ENCODE data around the gene AGAP5.
"Not testable (repeated sequence)": the region's sequence is repeated elsewhere in the genome, so short reads cannot be mapped to it uniquely, and the experiment has no call there.

The AGAP5 gene

GRCh38 chr10:73697675-73698159 is at the start of gene AGAP5:
Gene AGAP5 (minus strand): TSS chr10:73698109. CDS start chr10:73697755, 354 bp downstream.
- not testable (repeated sequence) for DNase-seq (ENCODE audit: low read depth in 2 of 2)

DNA sequence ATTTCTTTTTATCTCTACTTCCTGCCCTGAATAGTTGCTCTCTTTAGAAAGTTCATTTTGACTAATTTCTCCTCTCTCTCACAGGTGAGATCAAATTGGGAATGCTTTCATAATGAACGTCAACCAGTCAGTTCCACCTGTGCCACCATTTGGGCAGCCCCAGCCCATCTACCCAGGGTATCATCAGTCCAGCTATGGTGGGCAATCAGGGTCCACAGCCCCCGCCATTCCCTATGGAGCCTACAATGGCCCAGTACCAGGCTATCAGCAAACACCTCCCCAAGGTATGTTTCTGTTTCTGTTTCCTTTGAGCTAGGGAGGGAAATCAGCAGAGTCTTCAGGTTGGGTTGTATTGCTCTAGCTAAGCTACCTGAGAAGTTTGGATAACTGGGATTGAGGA is 48.8 kb upstream of the AGAP5 start:
- no peak for DNase-seq (ENCODE audit: low read depth in 2 of 2)

DNA sequence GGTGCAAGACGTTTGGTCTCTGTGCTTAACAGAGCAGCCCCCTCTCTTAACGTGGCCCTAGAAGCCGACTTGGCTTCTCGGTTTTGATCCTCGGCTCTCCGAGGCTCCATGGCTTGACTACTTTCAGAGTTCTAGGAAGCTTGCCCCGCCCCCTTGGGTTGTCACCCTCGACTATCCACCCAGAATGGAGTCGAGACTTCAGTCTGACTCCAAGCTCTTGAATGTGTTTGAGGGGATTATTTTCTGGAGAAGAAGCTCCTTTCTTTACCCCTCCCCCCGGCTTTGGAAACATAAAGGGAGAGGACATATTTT is 46.7 kb upstream of the AGAP5 start:
- DNase-seq (ENCODE audit: low read depth in 2 of 2), result peak in 1 of 2 donors; percentile 43

- peak; percentile 92 to 93 for DNase-seq (ENCODE audit: low read depth in 2 of 2)
Measured at GRCh38 chr10:73743905-73744663, 46.2 kb upstream of the AGAP5 start, which contains the start of gene SEC24C. Gene SEC24C (plus strand): TSS chr10:73744372. CDS start chr10:73746833, 2,461 bp downstream.

GRCh38 chr10:73743327-73743904 is 45.5 kb upstream of the AGAP5 start:
- no peak for DNase-seq (ENCODE audit: low read depth in 2 of 2)

- no peak for DNase-seq (ENCODE audit: low read depth in 2 of 2)
Measured at GRCh38 chr10:73742454-73742734, 44.5 kb upstream of the AGAP5 start.

DNA sequence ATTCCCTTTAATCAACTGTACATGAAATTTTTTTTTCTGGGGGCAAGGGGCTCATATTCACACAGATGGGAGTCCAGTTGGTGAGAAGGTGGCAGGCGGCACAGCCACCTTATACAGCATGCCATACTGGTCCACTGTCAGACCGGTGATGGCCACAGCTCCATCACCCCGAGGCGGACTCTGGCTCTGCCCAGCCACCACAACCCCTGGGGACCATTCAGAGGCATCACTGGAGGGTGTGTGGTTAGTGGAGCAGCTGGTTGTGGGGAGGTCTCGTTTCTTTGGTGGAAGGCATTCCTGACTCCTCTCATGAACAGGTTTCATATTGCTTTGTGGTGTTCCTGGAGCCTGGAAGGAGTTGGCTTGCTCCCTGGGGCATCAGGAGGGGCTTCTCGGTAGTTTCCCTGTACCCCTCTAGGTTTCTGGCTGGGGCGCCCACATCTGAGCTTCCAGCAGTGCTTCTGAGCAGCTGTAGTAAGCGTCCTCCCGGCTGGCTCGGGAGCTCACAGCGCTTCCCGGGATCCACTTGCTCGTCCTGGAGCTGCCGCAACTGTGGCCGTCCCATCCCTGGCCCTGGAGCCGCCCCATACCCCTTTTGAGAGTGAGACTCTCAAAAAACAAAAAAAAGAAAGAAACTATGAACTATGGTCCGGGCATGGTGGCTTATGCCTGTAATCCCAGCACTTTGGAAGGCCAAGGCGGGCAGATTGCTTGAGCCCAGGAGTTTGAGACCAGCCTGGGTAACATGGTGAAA is 42.8 kb upstream of the AGAP5 start:
- not testable (repeated sequence) for DNase-seq (ENCODE audit: low read depth in 2 of 2)

DNA sequence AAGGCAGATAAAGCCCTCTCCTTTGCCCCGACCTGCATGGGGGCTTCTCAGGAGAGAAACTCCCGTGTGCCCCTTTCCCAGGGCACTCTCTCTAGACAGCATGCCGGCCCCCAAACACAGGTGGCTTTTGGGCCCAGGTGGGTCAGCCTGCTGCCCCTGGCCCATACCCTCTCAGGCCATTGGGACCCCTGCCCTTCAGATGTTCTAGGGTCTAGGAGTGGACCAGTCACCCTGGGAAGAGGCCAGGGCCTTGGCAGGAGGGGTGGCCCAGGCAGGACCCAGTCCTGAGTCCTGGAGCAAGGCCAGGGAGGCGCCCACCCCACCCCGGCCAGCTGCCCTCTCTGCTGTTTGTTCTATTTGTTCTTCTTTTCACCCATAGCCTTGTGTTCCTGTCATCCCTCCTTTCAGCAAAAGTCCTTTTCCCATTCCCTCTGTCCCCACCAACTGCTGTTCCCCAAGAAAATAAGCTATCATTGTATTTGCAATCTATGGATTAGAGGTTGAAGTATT is 36.9 kb upstream of the AGAP5 start:
- no peak for DNase-seq (ENCODE audit: low read depth in 2 of 2)

- DNase-seq (ENCODE audit: low read depth in 2 of 2), result no peak
Measured at GRCh38 chr10:73734028-73734720, 36.3 kb upstream of the AGAP5 start.

GRCh38 chr10:73732931-73733623 is 35.2 kb upstream of the AGAP5 start:
- DNase-seq (ENCODE audit: low read depth in 2 of 2), result no peak

DNA sequence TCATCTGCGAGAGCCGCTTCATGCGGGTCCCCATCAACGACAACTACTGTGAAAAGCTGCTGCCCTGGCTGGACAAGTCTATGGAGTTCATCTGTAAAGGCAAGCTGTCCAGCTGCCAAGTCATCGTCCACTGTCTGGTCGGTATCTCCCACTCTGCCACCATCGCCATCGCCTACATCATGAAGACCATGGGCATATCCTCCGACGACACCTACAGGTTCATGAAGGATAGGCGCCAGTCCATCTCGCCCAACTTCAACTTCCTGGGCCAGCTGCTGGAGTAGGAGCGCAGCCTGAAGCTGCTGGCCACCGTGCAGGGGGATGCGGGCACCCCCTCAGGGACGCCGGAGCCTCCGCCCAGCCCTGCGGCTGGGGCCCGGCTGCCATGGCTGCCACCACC is 34.5 kb upstream of the AGAP5 start:
- no peak for DNase-seq (ENCODE audit: low read depth in 2 of 2)

DNA sequence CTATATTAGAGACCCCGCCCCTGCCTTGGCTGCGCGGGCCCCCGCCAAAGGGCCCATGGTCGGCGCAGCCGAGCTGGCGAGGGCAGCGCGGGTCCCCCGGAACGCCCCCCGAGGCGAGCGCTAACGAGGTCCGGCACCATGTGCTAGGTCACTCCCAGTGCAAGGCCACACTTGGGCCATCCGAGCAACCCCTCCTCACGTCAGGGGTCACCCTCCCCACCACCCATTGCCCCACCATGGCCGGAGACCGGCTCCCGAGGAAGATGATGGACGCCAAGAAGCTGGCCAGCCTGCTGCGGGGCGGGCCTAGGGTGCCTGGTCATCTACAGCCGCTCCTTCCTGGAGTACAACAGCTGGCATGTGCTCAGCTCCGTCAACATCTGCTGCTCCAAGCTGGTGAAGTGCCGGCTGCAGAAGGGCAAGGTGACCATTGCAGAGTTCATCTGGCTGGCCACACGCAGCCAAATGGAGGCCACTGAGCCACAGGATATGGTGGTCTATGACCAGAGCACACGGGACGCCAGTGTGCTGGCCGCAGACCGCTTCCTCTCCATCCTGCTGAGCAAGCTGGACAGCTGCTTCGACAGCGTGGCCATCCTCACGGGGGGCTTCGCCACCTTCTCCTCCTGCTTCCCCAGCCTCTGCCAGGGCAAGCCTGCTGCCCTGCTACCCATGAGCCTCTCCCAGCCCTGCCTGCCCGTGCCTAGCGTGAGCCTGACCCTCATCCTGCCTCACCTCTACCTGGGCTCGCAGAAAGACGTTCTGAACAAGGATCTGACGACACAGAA is 33.9 kb upstream of the AGAP5 start:
- DNase-seq (ENCODE audit: low read depth in 2 of 2), result no peak

- DNase-seq (ENCODE audit: low read depth in 2 of 2), result peak; percentile 85 to 86
Measured at GRCh38 chr10:73730153-73730906, 32.4 kb upstream of the AGAP5 start.

GRCh38 chr10:73729781-73730152 is 31.9 kb upstream of the AGAP5 start:
- peak; percentile 16 for DNase-seq (ENCODE audit: low read depth in 2 of 2)

DNA sequence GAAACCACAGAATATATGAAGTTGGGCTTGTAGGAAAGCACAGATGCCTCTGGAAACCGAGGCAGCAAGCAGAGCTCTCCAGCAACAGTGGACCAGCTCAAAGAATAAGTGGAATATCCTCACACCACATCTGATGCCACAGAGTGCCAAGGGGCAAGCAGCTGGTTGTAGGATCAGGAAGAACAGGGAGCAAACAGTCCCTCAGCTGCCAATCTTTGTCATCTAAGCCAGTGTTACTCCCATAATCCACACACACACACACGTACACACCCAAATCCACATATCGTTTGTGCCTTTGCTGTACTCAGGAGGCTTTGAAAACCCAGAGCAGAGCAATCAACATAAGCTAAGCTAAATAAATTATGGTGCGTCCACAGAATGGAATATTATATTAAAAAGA is 25.6 kb upstream of the AGAP5 start:
- no peak for DNase-seq (ENCODE audit: low read depth in 2 of 2)

- not testable (repeated sequence) for DNase-seq (ENCODE audit: low read depth in 2 of 2)
Measured at GRCh38 chr10:73720561-73720960, 22.7 kb upstream of the AGAP5 start.

GRCh38 chr10:73717556-73717955 is 19.6 kb upstream of the AGAP5 start:
- no peak for DNase-seq (ENCODE audit: low read depth in 2 of 2)

DNA sequence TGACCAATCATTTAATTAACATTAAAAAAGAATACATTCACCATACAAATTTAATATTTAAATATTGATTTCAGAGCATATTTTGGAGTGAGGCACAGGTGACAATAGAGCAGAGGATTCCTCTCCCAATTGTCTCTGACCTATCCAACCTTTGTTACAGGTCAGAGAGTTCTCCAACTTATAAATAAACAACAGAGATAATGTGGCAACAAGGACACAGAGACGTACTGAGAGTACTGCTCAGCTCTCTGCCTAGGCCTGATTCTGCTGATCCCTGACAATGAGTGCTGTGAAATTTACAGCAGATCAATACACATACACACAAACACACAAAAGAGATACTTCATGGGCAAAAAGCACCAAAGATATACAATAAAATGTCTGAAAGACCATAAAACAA is 18.3 kb upstream of the AGAP5 start:
- DNase-seq (ENCODE audit: low read depth in 2 of 2), result no peak

DNA sequence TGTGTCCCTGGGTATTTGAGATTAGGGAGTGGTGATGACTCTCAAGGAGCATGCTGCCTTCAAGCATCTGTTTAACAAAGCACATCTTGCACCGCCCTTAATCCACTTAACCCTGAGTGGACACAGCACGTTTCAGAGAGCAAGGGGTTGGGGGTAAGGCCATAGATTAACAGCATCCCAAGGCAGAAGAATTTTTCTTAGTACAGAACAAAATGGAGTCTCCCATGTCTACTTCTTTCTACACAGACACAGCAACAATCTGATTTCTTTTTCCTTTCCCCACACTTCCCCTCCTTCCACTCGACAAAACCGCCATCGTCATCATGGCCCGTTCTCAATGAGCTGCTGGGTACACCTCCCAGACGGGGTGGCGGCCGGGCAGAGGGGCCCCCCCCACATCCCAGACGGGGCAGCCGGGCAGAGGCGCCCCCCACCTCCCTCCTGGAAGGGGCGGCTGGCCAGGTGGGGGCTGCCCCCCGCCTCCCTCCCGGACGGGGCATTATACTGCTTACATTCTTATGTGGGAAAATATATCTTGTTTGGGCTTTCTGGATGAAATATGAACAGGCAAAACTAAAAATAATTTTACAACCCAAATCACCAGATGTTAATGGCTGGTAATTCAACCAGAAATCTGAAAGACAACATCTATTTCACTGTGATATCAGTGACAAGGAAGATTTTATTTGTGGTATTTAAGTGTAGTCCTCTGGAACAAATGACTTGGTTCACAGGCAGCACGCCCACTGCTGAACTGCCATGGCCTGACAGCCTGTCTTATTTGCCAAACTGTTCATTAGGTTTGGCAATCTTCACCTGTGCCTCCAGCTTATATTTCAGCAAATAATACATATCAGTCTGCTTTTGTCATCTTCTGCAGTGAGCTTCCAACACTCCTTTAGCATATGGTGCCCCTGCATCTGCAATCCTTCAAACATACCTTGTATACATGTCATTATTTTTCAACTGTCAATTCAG is 17.6 kb upstream of the AGAP5 start:
- not testable (repeated sequence) for DNase-seq (ENCODE audit: low read depth in 2 of 2)

Measured in stimulated activated CD8-positive, alpha-beta memory T cell treated with anti-CD3 and anti-CD28 coated beads, Interleukin-15, amount 100 ng/mL, for 48 hours (primary cell).